ENCODE results near the gene HERC2. TPM values are rescaled to one million over a fixed set of nuclear protein-coding genes. Genes with fewer than 3 reads are reported as not detected.

Gene HERC2
- total RNA-seq, 4 donors from 2014 or later = 14.1 to 98.3 (median 58.6) TPM

- Histone ChIP-seq H3K36me3 (no peaks in the 10 kb centered on the region), H3K9me3 (no peaks in the 10 kb centered on the region), H3K4me1 (peaks cover 0 to 6% of the 10 kb centered on the region in 2 donors), H3K27ac (no peak overlapping the region), H3K4me3 (peak overlapping the region; percentile 27 to 37), H3K27me3 (no peaks in the 10 kb centered on the region)
- no peak for TF ChIP-seq CTCF (IDR thresholded peaks at IDR 0.05)
- TF ChIP-seq POLR2A (IDR thresholded peaks at IDR 0.05) = no peak
- DNase-seq = no peak
- intact Hi-C loops (cut with DNase I; ENCODE audit: low total_unique reads) = no loop called here
Measured at GRCh38 chr15:28107111-28107903, 214.7 kb downstream of the HERC2 start.

GRCh38 chr15:28106294-28107110 lies 215.5 kb downstream of the HERC2 start:
- H3K4me3 ChIP-seq = peak overlapping the region; percentile 27 to 37
- intact Hi-C loops (cut with DNase I; ENCODE audit: low total_unique reads) = no loop called here
- TF ChIP-seq POLR2A (IDR thresholded peaks at IDR 0.05) (no peak), CTCF (IDR thresholded peaks at IDR 0.05) (no peak)
- DNase-seq = no peak
- no peak overlapping the region for H3K27ac ChIP-seq
- H3K27me3 ChIP-seq = no peaks in the 10 kb centered on the region
- H3K36me3 ChIP-seq = no peaks in the 10 kb centered on the region
- no peaks in the 10 kb centered on the region for H3K9me3 ChIP-seq
- peaks cover 0 to 6% of the 10 kb centered on the region in 2 donors for H3K4me1 ChIP-seq

GRCh38 chr15:28105793-28106192 lies 216.2 kb downstream of the HERC2 start:
- H3K4me1 ChIP-seq = peaks cover 0 to 6% of the 10 kb centered on the region in 2 donors
- no peak overlapping the region for H3K27ac ChIP-seq
- H3K36me3 ChIP-seq = no peaks in the 10 kb centered on the region
- TF ChIP-seq POLR2A (IDR thresholded peaks at IDR 0.05) = no peak
- no peak for TF ChIP-seq CTCF (IDR thresholded peaks at IDR 0.05)
- intact Hi-C loops (cut with DNase I; ENCODE audit: low total_unique reads) = no loop called here
- no peak for DNase-seq
- no peaks in the 10 kb centered on the region for H3K9me3 ChIP-seq
- H3K27me3 ChIP-seq = no peaks in the 10 kb centered on the region
- H3K4me3 ChIP-seq = no peak overlapping the region

- no peak overlapping the region for H3K4me3 ChIP-seq
- peaks cover 0 to 2% of the 10 kb centered on the region in 2 donors for H3K27me3 ChIP-seq
- no peak overlapping the region for H3K27ac ChIP-seq
- intact Hi-C loops (cut with DNase I; ENCODE audit: low total_unique reads) = no loop called here
- H3K4me1 ChIP-seq = peaks cover 0 to 6% of the 10 kb centered on the region in 2 donors
- TF ChIP-seq CTCF (IDR thresholded peaks at IDR 0.05) (no peak), POLR2A (IDR thresholded peaks at IDR 0.05) (no peak)
- H3K36me3 ChIP-seq = no peaks in the 10 kb centered on the region
- no peaks in the 10 kb centered on the region for H3K9me3 ChIP-seq
- DNase-seq = no peak
Measured at GRCh38 chr15:28105224-28105791, 216.7 kb downstream of the HERC2 start.

All from uterus (tissue), 4 donors.